Aorta (tissue), 5 donors: ENCODE results near the gene SMIM12. TPM values are rescaled to one million over a fixed set of nuclear protein-coding genes. Genes with fewer than 3 reads are reported as not detected.

Source experiments
- ATAC-seq: fragments of 200-7000 bp; cut with Tn5 transposase; one replicate; pipeline ENCODE4 v1.9.1; 2022; ENCODE audit warnings: moderate library complexity; ENCODE audit not compliant: low FRiP score
- DNase-seq, 2 donors: peaks; one replicate each; pipeline ENCODE4 v3.0.0-alpha.2; 2020
- H3K27ac ChIP-seq, 2 donors: one replicate each; pipeline ENCODE4 v1.5.1; 2013; ENCODE audit warnings: low read length in 2 of 2, mild to moderate bottlenecking in 2 of 2, moderate library complexity in 2 of 2, control low read depth in 1 of 2, inconsistent platforms in 1 of 2, low read depth in 1 of 2
- H3K27me3 ChIP-seq, 2 donors: one replicate each; pipeline ENCODE4 v1.6.1; 2013; ENCODE audit warnings: control low read depth in 1 of 2, low read length in 1 of 2, mild to moderate bottlenecking in 1 of 2, moderate library complexity in 1 of 2; ENCODE audit not compliant: insufficient read depth in 2 of 2, control insufficient read depth in 1 of 2
- H3K36me3 ChIP-seq, 2 donors: one replicate each; pipeline ENCODE4 v1.6.1; 2013; ENCODE audit warnings: control low read depth in 1 of 2, low read length in 1 of 2, mild to moderate bottlenecking in 1 of 2; ENCODE audit not compliant: insufficient read depth in 2 of 2, control insufficient read depth in 1 of 2
- H3K4me1 ChIP-seq, 2 donors: one replicate each; pipeline ENCODE4 v1.6.1; 2013; ENCODE audit warnings: low read length in 2 of 2, control low read depth in 1 of 2, mild to moderate bottlenecking in 1 of 2, moderate library complexity in 1 of 2; ENCODE audit not compliant: insufficient read depth in 2 of 2, control insufficient read depth in 1 of 2
- H3K4me3 ChIP-seq, 2 donors: one replicate each; pipeline ENCODE4 v1.5.1; 2013; ENCODE audit warnings: low read length in 2 of 2, control low read depth in 1 of 2, mild to moderate bottlenecking in 1 of 2
- H3K9me3 ChIP-seq: one replicate; pipeline ENCODE4 v1.6.1; 2013; ENCODE audit warnings: mild to moderate bottlenecking, low read length; ENCODE audit not compliant: control insufficient read depth
- WGBS, 2 donors: extraction: QIAGEN DNeasy Blood & Tissue Kit; methylation state at CpG; one replicate each; pipeline ENCODE4 v1.1.7; 2013; 5-methylcytosine and 5-hydroxymethylcytosine counted together
- intact Hi-C, 2 donors: fragments of 100-400 bp; cut with DNase I; formaldehyde crosslinking; loops; one replicate each; pipeline versions ENCODE4 v1.14.2 to v1.15.0; 2022
- long read RNA-seq, 2 donors: library from polyadenylated mRNA; unstranded; transcript quantifications; one replicate each; pipeline ENCODE4 v2.0.0, GENCODE V29; 2020 to 2021
- polyA plus RNA-seq, 2 donors: library from polyadenylated mRNA; stranded (reverse); fragments of 200-250 nt; gene quantifications; one replicate each; pipeline ENCODE4 v1.2.3, GENCODE V29; 2013
- total RNA-seq, 2 donors: library from RNA; stranded (reverse); fragmentation: NEBNext Ultra II Directional; extraction: Animal tissue kit (Norgen Biotek cat#: 25700); gene quantifications; one replicate each; pipeline ENCODE4 v1.2.1, GENCODE V29; 2021
- donor health status: healthy with polysubstance abuse.
- donor health status: Bipolar disorder and iron deficiency.
- donor health status: DM: no; HTN: no; CAD: no.
- donor health status: DM: no; HTN: no; CAD: no.
- donor health status: DM: yes; HTN: yes; CAD: no.

SMIM12 gene, protein sequence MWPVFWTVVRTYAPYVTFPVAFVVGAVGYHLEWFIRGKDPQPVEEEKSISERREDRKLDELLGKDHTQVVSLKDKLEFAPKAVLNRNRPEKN
- total RNA-seq (10 to 100 TPM; 38.1 to 58.8 TPM), polyA plus RNA-seq (10 to 100 TPM; 38.6 to 46.3 TPM)
- long read RNA-seq, donor 1, transcript SMIM12-206 (2 exons, 3,454 nt): major isoform, 95 of 132 reads
- long read RNA-seq, donor 1, transcript SMIM12-202 (2 exons, 897 nt): minor isoform, 19 of 132 reads
- long read RNA-seq, donor 1, partial matches to known transcripts: 4 of 132 reads
- long read RNA-seq, donor 1, other reads (novel, unspliced or antisense): 13 of 132 reads
- long read RNA-seq, donor 2, transcript SMIM12-206 (2 exons, 3,454 nt): major isoform, 21 of 32 reads
- long read RNA-seq, donor 2, partial matches to known transcripts: 0 of 32 reads
- long read RNA-seq, donor 2, other reads (novel, unspliced or antisense): 7 of 32 reads

DNA sequence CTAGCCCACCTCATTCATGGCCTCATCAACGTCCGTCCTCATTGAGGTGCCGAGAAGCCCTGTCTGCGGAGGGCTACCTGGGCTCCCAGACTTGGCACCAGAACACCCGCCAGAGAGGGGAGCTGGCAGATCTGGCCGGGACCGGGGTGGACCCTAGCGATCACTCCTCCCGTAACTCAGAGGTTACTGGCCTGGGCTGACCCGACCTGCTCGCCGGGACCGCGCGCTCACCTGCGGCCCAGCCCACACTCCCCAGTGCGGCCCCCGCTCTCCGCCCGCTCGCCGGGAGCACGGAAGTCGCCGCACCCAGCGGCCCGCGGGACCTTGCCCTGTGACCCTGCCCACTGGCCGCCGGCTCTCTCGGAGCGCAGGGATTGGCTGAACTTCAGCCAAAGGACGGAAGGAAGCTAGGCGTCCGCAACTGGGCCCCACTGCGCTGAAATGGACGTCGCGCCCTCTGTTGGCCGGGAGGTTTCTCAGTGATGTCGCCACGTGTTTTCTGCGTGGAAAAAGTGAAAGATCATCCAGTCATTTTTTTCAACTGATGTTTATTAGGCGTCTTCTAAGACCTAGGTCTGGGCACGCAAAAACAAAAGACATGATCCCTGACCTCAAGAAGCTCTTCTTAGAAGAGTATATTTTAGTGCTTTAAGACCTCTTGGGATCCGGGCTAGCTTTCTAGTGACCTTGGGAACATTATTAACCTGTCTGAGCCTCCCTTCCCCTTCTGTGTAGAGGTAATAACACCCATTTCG, at the start of gene SMIM12:
SMIM12 (minus strand) TSS at position 304 of the 755 bp plus-strand sequence. CDS start 3,772 bp downstream, outside the sequence.
- ATAC-seq (peak; percentile 98), DNase-seq (peak; percentile 97 to 99)
- Histone ChIP-seq H3K4me1 (peaks cover 0 to 3% of the 10 kb centered on the region in 2 donors), H3K27ac (peak within 1 kb of the TSS; percentile 24 to 88), H3K9me3 (no peaks in the 10 kb centered on the region), H3K4me3 (peak within 1 kb of the TSS; percentile 84 to 94), H3K27me3 (no peaks in the 10 kb centered on the region), H3K36me3 (peaks cover 0 to 7% of the 10 kb centered on the region in 2 donors)
- intact Hi-C loops: loop anchor here (2.0 kb wide), 2 partner anchors 73 to 125 kb away; partner anchors contain the start of gene TMEM35B (in 1 of the 2)
- WGBS, 2 donors: 1% methylated on average over 45 to 47 of the region's 47 CpGs

GRCh38 chr1:34908369-34908768, 48.8 kb upstream of the SMIM12 start:
- DNase-seq (no peak), ATAC-seq (no peak)
- H3K36me3 ChIP-seq: no peaks in the 10 kb centered on the region
- 60 to 69% methylated on average over 3 of the region's 3 CpGs for WGBS, 2 donors
- H3K27ac ChIP-seq: no peak overlapping the region
- H3K27me3 ChIP-seq: no peaks in the 10 kb centered on the region
- H3K9me3 ChIP-seq: no peaks in the 10 kb centered on the region
- H3K4me3 ChIP-seq: no peak overlapping the region
- intact Hi-C loops: no loop called here
- H3K4me1 ChIP-seq: no peaks in the 10 kb centered on the region

DNA sequence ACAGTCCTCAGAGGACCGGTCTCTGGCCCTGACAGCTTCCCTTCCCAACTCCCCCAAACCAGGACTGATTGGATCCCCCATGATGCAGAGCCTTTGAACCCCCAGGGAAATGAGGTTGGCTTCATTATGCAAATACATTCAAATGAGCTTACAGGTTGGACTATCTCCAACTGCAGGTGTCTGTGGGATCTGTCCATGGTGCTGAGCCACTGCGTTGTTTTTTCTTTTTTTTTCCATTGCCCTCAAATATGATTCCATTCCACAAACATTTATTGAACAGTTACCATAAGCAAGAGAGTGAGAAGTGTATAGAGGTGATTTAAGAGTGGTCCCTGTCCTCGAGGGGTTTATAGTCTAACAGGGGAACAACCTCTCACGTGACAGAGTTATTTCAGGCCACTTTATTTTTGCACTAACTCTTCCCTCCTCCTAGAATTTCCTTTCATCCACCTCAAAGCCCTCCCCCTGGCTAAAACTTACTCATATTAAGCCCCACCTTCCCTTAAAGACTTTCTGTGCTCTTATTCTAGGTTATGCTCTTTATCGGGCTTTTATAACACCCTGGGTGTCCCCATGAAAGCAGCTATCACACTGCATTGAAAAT, 48.0 kb upstream of the SMIM12 start:
- Histone ChIP-seq H3K9me3 (no peaks in the 10 kb centered on the region), H3K27ac (no peak overlapping the region), H3K36me3 (no peaks in the 10 kb centered on the region), H3K4me3 (no peak overlapping the region), H3K4me1 (no peaks in the 10 kb centered on the region), H3K27me3 (no peaks in the 10 kb centered on the region)
- intact Hi-C loops: no loop called here
- ATAC-seq: no peak
- 53 to 59% methylated on average over 5 of the region's 5 CpGs for WGBS, 2 donors
- DNase-seq: no peak

- intact Hi-C loops: no loop called here
- no peak for ATAC-seq
- Histone ChIP-seq H3K4me3 (no peak overlapping the region), H3K27ac (no peak overlapping the region), H3K27me3 (no peaks in the 10 kb centered on the region), H3K9me3 (no peaks in the 10 kb centered on the region), H3K36me3 (no peaks in the 10 kb centered on the region), H3K4me1 (no peaks in the 10 kb centered on the region)
- DNase-seq: no peak
- 64% methylated on average over 4 of the region's 4 CpGs for WGBS, 2 donors
Observed at GRCh38 chr1:34906756-34907155, 47.2 kb upstream of the SMIM12 start.

DNA sequence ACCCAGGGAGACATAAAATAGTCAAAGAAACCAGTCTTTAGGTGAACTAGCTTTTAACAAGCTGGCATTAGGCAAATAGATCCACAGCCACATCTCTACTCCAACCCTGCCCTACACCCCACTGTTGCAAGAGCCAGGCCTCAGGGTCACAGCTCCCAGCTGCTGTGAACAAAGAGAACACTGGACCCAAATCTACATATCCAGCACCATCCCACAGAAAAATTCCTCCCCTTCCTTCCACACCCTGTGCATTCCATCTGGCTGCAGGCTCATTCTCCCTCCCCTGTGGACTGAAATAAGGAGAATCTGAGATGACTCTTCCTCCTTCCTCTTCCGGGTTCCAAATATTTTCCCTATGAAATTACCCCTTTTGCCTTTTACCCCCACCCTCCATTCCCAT, 46.7 kb upstream of the SMIM12 start:
- Histone ChIP-seq H3K4me1 (no peaks in the 10 kb centered on the region), H3K4me3 (no peak overlapping the region), H3K9me3 (no peaks in the 10 kb centered on the region), H3K36me3 (no peaks in the 10 kb centered on the region), H3K27ac (no peak overlapping the region), H3K27me3 (no peaks in the 10 kb centered on the region)
- intact Hi-C loops: no loop called here
- ATAC-seq (no peak), DNase-seq (no peak)
- 85 to 87% methylated on average over 1 of the region's 1 CpG for WGBS, 2 donors

DNA sequence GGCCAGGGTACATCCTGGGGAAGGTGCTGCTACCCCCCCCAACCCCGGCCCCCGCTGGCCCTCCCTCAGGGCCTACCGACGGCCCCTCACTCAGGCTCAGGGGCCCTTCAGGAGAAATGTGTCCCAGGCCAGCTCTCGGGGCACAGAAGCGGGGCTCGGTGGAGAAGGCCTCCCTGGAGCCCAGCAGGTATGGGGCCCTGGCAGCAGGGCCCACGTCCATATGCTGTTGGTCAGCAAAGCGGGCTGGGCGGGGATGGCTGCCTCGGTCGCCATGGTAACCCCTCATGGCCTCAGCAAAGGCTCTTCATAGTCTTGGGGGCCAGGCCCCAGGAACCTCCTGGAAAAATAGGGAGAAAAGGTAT, 45.5 kb upstream of the SMIM12 start:
- intact Hi-C loops: no loop called here
- DNase-seq: no peak
- no peaks in the 10 kb centered on the region for H3K36me3 ChIP-seq

DNA sequence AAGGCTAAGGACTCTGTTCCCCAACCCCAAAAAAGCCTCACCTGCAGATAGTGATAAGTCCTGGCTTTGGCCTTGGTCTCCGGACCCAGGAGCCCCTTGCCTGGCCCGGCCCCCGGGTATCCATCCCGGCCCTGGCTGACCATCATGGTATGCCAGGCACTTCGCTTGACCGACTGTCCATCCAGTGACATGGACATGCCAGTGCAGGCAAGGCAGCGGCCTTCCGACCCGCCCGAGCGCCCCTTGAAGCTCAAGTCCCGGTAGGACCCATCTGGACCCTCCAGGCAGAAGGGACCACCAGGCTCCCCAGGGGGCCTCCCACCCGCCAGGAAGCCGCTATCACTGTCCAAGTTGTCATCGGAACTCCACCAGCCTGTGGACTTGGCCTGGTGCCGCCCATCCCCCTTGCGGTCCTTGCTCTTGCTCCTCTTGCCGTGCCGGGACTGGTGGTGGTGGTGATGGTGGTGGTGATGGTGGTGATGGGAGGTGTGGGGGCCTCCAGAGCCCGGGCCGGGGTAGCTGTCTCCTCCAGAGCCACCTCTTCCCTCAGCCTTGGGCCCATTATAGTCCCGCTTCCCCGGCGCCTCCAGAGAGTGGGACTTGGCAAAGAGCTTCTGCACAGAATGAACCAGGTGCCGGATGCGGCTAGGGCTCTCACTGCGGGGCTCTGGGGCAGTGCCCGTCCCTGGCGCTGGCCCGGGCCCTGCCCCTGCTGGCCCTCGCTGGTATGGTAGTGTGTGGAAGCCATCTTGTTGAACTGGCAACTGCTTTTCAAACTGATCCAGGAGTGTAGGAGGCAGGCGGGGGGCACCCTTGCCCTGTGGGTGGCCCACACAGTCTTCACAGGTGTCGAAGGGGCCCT, 44.9 kb upstream of the SMIM12 start:
- ATAC-seq (no peak), DNase-seq (no peak)
- H3K9me3 ChIP-seq: no peaks in the 10 kb centered on the region
- no peak overlapping the region for H3K4me3 ChIP-seq
- no peaks in the 10 kb centered on the region for H3K36me3 ChIP-seq
- H3K27me3 ChIP-seq: no peaks in the 10 kb centered on the region
- H3K27ac ChIP-seq: no peak overlapping the region
- intact Hi-C loops: no loop called here
- 91 to 93% methylated on average over 33 of the region's 33 CpGs for WGBS, 2 donors
- H3K4me1 ChIP-seq: no peaks in the 10 kb centered on the region

More for the DNA sequence above, 45.5 kb upstream of the SMIM12 start:
- Histone ChIP-seq H3K4me1 (no peaks in the 10 kb centered on the region), H3K27ac (no peak overlapping the region), H3K27me3 (no peaks in the 10 kb centered on the region), H3K4me3 (no peak overlapping the region), H3K9me3 (no peaks in the 10 kb centered on the region)
- whole genome bisulfite sequencing, 2 donors: 83 to 86% methylated on average over 12 of the region's 12 CpGs
- no peak for ATAC-seq

GRCh38 chr1:34901919-34902318, 42.4 kb upstream of the SMIM12 start:
- Histone ChIP-seq H3K36me3 (no peaks in the 10 kb centered on the region), H3K27ac (no peak overlapping the region), H3K4me1 (peaks cover 0 to 6% of the 10 kb centered on the region in 2 donors), H3K9me3 (no peaks in the 10 kb centered on the region), H3K27me3 (no peaks in the 10 kb centered on the region), H3K4me3 (no peak overlapping the region)
- 68 to 69% methylated on average over 7 of the region's 7 CpGs for WGBS, 2 donors
- ATAC-seq (no peak), DNase-seq (no peak)
- intact Hi-C loops: no loop called here
